ENCODE measurements around the gene IQCH. TPM values are rescaled to one million over a fixed set of nuclear protein-coding genes. Genes with fewer than 3 reads are reported as not detected.

IQCH gene
- total RNA-seq, 1 experiment from 2014 or later = 1.1 TPM

- no peaks in the 10 kb centered on the region for H3K9me3 ChIP-seq (ENCODE audit: control insufficient read depth, low read depth, low read length)
- Mint-ChIP-seq H3K27me3 (ENCODE audit: low read depth) (no peaks in the 10 kb centered on the region), H3K27ac (no peak overlapping the region; a peak in 1 of 7 replicates), H3K4me1 (peaks cover 11 to 16% of the 10 kb centered on the region in 2 experiments), H3K36me3 (ENCODE audit: insufficient read depth in 1 of 3, low read depth in 3 of 3) (no peaks in the 10 kb centered on the region), H3K4me3 (no peak overlapping the region), H3K9me3 (no peaks in the 10 kb centered on the region)
- no peaks in the 10 kb centered on the region for H3K27me3 ChIP-seq (ENCODE audit: insufficient read depth, low read length)
- no peak overlapping the region for H4K8ac ChIP-seq (replicated peaks; ENCODE audit: insufficient read length, low read depth, low read length)
- H3K27ac ChIP-seq (ENCODE audit: insufficient read length, low read depth, low read length) = no peak overlapping the region
- no peak for TF ChIP-seq CTCF (conservative IDR thresholded peaks at IDR 0.05)
- H3K56ac ChIP-seq (ENCODE audit: insufficient read length, low read depth, low read length) = no peak overlapping the region
- H3K4me2 ChIP-seq (ENCODE audit: insufficient read depth, insufficient read length, low read length) = no peak overlapping the region
- no peak overlapping the region for H3K4ac ChIP-seq (ENCODE audit: low read depth, low read length)
- no peak overlapping the region for H4K91ac ChIP-seq (ENCODE audit: insufficient read length, low read depth, low read length)
- no peak overlapping the region for H3K9ac ChIP-seq (ENCODE audit: extremely low read depth, insufficient read length, low read length)
- no peak overlapping the region for H2BK12ac ChIP-seq (ENCODE audit: insufficient read length, low read depth, low read length)
- no peak for DNase-seq
- H3K23ac ChIP-seq (ENCODE audit: insufficient read length, low read depth, low read length) = no peak overlapping the region
- H3K79me2 ChIP-seq (ENCODE audit: insufficient read depth, low read length) = no peaks in the 10 kb centered on the region
- H4K5ac ChIP-seq (ENCODE audit: insufficient read length, low read depth, low read length) = no peak overlapping the region
- H3K4me1 ChIP-seq (ENCODE audit: insufficient read depth, low read length) = peaks cover 6% of the 10 kb centered on the region
- no peaks in the 10 kb centered on the region for H3K79me1 ChIP-seq (ENCODE audit: insufficient read depth, low read depth, low read length, poor library complexity, severe bottlenecking)
- no peak overlapping the region for H3K14ac ChIP-seq (ENCODE audit: insufficient read depth, low read length)
- H2BK120ac ChIP-seq (ENCODE audit: low read depth, low read length, poor library complexity, severe bottlenecking) = no peak overlapping the region
- no peak overlapping the region for H2AFZ ChIP-seq (ENCODE audit: low read length)
- H2BK20ac ChIP-seq (ENCODE audit: low read depth, low read length, poor library complexity, severe bottlenecking) = no peak overlapping the region
- no peak overlapping the region for H3T11ph ChIP-seq (ENCODE audit: low read length)
- H4K20me1 ChIP-seq (ENCODE audit: control insufficient read depth, insufficient read depth, insufficient read length) = no peaks in the 10 kb centered on the region
- H2AK5ac ChIP-seq (ENCODE audit: insufficient read length, low read length) = no peak overlapping the region
- no CpG with 5 or more reads among the region's 6 CpGs for WGBS (ENCODE audit: extremely low coverage, insufficient read length, low lambda C conversion rate)
- no peak overlapping the region for H2BK5ac ChIP-seq (ENCODE audit: insufficient read length, low read length)
- no peaks in the 10 kb centered on the region for H3K23me2 ChIP-seq (ENCODE audit: insufficient read length, low read depth, low read length, poor library complexity, severe bottlenecking)
- H2BK15ac ChIP-seq (ENCODE audit: low read depth, low read length) = no peak overlapping the region
- no peak overlapping the region for H3K18ac ChIP-seq (ENCODE audit: insufficient read length, low read depth, low read length)
These were observed 249.5 kb downstream of the IQCH start for GRCh38 chr15:67504056-67504455.

All from H9 (cell line).